Sigmoid colon (tissue), 4 donors: ENCODE measurements around the gene CALML3.

Source experiments
- POLR2A ChIP-seq, 2 donors: fragments of 450-650 bp; IDR thresholded peaks; one replicate each; pipeline ENCODE4 v1.6.1; 2016; ENCODE audit warnings: antibody characterized with exemption in 2 of 2, mild to moderate bottlenecking in 2 of 2, moderate library complexity in 2 of 2
- POLR2AphosphoS5 ChIP-seq, 4 donors: sonication (generic); formaldehyde crosslinking; IDR thresholded peaks; one replicate each; pipeline ENCODE4 v1.6.1; 2017; ENCODE audit warnings: antibody characterized with exemption in 4 of 4
- TF ChIP-seq, protein P1 (sequence below), 4 experiments: fragments of 450-650 bp in 3 of 4; fragments of 200-600 bp in 1 of 4; IDR thresholded peaks; one replicate each; pipeline ENCODE4 v1.5.1; 2016 to 2019; ENCODE audit warnings: antibody characterized with exemption in 4 of 4, mild to moderate bottlenecking in 3 of 4, moderate library complexity in 2 of 4

GRCh38 chr10:5552376-5553321 is 27.9 kb downstream of the CALML3 start:
- TF ChIP-seq POLR2AphosphoS5 (IDR thresholded peaks at IDR 0.05), result no peak
- TF ChIP-seq, protein P1, sequence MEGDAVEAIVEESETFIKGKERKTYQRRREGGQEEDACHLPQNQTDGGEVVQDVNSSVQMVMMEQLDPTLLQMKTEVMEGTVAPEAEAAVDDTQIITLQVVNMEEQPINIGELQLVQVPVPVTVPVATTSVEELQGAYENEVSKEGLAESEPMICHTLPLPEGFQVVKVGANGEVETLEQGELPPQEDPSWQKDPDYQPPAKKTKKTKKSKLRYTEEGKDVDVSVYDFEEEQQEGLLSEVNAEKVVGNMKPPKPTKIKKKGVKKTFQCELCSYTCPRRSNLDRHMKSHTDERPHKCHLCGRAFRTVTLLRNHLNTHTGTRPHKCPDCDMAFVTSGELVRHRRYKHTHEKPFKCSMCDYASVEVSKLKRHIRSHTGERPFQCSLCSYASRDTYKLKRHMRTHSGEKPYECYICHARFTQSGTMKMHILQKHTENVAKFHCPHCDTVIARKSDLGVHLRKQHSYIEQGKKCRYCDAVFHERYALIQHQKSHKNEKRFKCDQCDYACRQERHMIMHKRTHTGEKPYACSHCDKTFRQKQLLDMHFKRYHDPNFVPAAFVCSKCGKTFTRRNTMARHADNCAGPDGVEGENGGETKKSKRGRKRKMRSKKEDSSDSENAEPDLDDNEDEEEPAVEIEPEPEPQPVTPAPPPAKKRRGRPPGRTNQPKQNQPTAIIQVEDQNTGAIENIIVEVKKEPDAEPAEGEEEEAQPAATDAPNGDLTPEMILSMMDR (IDR thresholded peaks at IDR 0.05), result no peak
- no peak for TF ChIP-seq POLR2A (IDR thresholded peaks at IDR 0.05)
